ENCODE data around the gene SERPINH1.

SERPINH1 gene

GRCh38 chr11:75562048-75562835 lies at the start of gene SERPINH1:
SERPINH1 (plus strand) TSS chr11:75562253; CDS start chr11:75566350, 4,097 bp downstream.
- DNase-seq (ENCODE audit: low read depth): peak; percentile 93

- DNase-seq (ENCODE audit: low read depth): no peak
Observed at GRCh38 chr11:75513250-75513649, 48.8 kb upstream of the SERPINH1 start.

- DNase-seq (ENCODE audit: low read depth): no peak
Observed at GRCh38 chr11:75514596-75514995, 47.5 kb upstream of the SERPINH1 start.

GRCh38 chr11:75516140-75516539 lies 45.9 kb upstream of the SERPINH1 start:
- DNase-seq (ENCODE audit: low read depth): no peak

- peak; percentile 67 for DNase-seq (ENCODE audit: low read depth)
Observed at GRCh38 chr11:75516886-75517285, 45.2 kb upstream of the SERPINH1 start.

GRCh38 chr11:75518204-75518549 lies 43.9 kb upstream of the SERPINH1 start:
- DNase-seq (ENCODE audit: low read depth): no peak

- DNase-seq (ENCODE audit: low read depth): no peak
Observed at GRCh38 chr11:75518771-75519653, 43.0 kb upstream of the SERPINH1 start.

- no peak for DNase-seq (ENCODE audit: low read depth)
Observed at GRCh38 chr11:75520688-75521087, 41.4 kb upstream of the SERPINH1 start.

- no peak for DNase-seq (ENCODE audit: low read depth)
Observed at GRCh38 chr11:75522286-75523044, 39.6 kb upstream of the SERPINH1 start.

GRCh38 chr11:75523189-75523588 lies 38.9 kb upstream of the SERPINH1 start:
- no peak for DNase-seq (ENCODE audit: low read depth)

GRCh38 chr11:75523811-75524664 lies 38.0 kb upstream of the SERPINH1 start:
- DNase-seq (ENCODE audit: low read depth): no peak

GRCh38 chr11:75524665-75525432 lies 37.2 kb upstream of the SERPINH1 start:
- DNase-seq (ENCODE audit: low read depth): no peak

- peak; percentile 75 for DNase-seq (ENCODE audit: low read depth)
Observed at GRCh38 chr11:75525433-75526191, 36.4 kb upstream of the SERPINH1 start, which contains the start of gene GDPD5. GDPD5 (minus strand) TSS chr11:75525941; CDS start chr11:75477735, 48,206 bp downstream.

- no peak for DNase-seq (ENCODE audit: low read depth)
Observed at GRCh38 chr11:75526192-75526541, 35.9 kb upstream of the SERPINH1 start.

- DNase-seq (ENCODE audit: low read depth): no peak
Observed at GRCh38 chr11:75527130-75527529, 34.9 kb upstream of the SERPINH1 start.

- DNase-seq (ENCODE audit: low read depth): no peak
Observed at GRCh38 chr11:75527938-75528735, 33.9 kb upstream of the SERPINH1 start.

- DNase-seq (ENCODE audit: low read depth): no peak
Observed at GRCh38 chr11:75530577-75530976, 31.5 kb upstream of the SERPINH1 start.

- no peak for DNase-seq (ENCODE audit: low read depth)
Observed at GRCh38 chr11:75531325-75531724, 30.7 kb upstream of the SERPINH1 start.

Data from CMK (cell line).